GM19452 (cell line): ENCODE data around the gene PRKN.

ENCODE experiments used
- ATAC-seq: cut with Tn5 transposase; IDR thresholded peaks from one replicate; pipeline ENCODE4 v1.9.1; 2021; ENCODE audit not compliant: unreplicated experiment

PRKN gene

GRCh38 chr6:161644521-161644920 lies 1083.0 kb downstream of the PRKN start:
- ATAC-seq, result no peak

GRCh38 chr6:161641175-161641574 lies 1086.4 kb downstream of the PRKN start:
- ATAC-seq, result no peak

GRCh38 chr6:161639772-161640171 lies 1087.8 kb downstream of the PRKN start:
- ATAC-seq, result no peak

GRCh38 chr6:161637658-161638057 lies 1089.9 kb downstream of the PRKN start:
- ATAC-seq, result no peak

GRCh38 chr6:161636882-161637430 lies 1090.6 kb downstream of the PRKN start:
- no peak for ATAC-seq

- ATAC-seq, result no peak
These were observed 1091.6 kb downstream of the PRKN start for GRCh38 chr6:161635975-161636374.

- no peak for ATAC-seq
These were observed 1092.7 kb downstream of the PRKN start for GRCh38 chr6:161634916-161635315.

GRCh38 chr6:161631676-161632194 lies 1095.8 kb downstream of the PRKN start:
- no peak for ATAC-seq

GRCh38 chr6:161630674-161631073 lies 1096.9 kb downstream of the PRKN start:
- ATAC-seq, result no peak

- no peak for ATAC-seq
These were observed 1101.4 kb downstream of the PRKN start for GRCh38 chr6:161626132-161626676.

- ATAC-seq, result no peak
These were observed 1103.5 kb downstream of the PRKN start for GRCh38 chr6:161624111-161624510.

- no peak for ATAC-seq
These were observed 1104.8 kb downstream of the PRKN start for GRCh38 chr6:161622779-161623178.

- no peak for ATAC-seq
These were observed 1108.6 kb downstream of the PRKN start for GRCh38 chr6:161618831-161619454.

- no peak for ATAC-seq
These were observed 1113.9 kb downstream of the PRKN start for GRCh38 chr6:161613711-161614110.

GRCh38 chr6:161608771-161609170 lies 1118.8 kb downstream of the PRKN start:
- no peak for ATAC-seq

GRCh38 chr6:161607696-161608297 lies 1119.8 kb downstream of the PRKN start:
- ATAC-seq, result no peak

- no peak for ATAC-seq
These were observed 1125.2 kb downstream of the PRKN start for GRCh38 chr6:161602359-161602758.

GRCh38 chr6:161598896-161599295 lies 1128.7 kb downstream of the PRKN start:
- no peak for ATAC-seq

GRCh38 chr6:161596807-161597520 lies 1130.6 kb downstream of the PRKN start:
- no peak for ATAC-seq

GRCh38 chr6:161594412-161594811 lies 1133.2 kb downstream of the PRKN start:
- no peak for ATAC-seq

GRCh38 chr6:161590961-161591627 lies 1136.5 kb downstream of the PRKN start:
- no peak for ATAC-seq
